IPS-NIHi7 (cell line): Measurements from ENCODE around the gene APBA2.

Experiments
- DNase-seq: peaks from one replicate; pipeline ENCODE4 v3.0.0; 2012; ENCODE audit warnings: mixed read lengths; ENCODE audit errors: extremely low spot score

APBA2 gene

DNA sequence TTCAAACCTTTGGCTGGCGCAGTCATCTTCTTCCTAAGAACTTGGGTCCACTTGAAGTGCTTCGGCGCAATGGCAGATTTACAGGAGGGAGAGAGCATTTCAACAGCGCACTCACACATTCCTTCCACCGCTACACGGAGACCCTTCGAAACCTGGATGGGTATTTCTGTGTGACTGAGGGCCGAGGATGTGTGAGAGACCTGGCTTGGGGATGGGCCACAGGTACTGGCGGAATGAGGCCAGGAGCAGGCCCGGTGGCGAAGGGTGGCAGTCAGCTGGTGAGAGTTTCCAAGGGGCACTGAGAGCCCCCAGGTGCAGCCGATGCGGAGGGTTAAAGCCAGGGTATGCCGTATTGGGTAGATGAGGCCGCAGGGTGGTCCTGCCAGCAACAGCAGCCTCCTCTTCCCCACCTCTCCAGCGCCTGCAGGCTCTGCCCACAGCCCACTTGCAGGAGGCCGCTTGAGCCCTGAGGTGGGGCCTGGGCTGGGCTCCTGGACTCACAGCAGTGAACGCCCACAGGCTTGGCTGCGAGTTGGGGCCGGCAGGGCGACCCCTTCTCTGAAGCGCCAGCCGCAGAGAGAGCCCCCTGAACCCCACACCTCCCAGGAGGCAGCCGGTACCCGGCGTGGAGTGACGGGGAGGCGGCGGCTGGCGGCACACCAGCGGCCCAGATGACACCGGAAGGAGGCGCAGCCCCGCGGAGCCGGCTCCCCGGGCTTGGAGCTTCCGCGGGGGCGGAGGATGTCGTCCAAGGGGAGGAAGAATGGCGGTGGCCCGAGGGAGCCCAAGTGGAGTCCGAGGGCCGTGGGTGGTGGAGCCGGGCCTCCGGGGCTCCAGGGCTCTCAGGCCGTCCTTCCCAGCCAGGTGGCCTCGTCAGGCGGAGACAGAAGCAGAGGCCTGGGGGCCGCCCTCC lies 217.4 kb downstream of the APBA2 start:
- peak; percentile 59 for DNase-seq

DNA sequence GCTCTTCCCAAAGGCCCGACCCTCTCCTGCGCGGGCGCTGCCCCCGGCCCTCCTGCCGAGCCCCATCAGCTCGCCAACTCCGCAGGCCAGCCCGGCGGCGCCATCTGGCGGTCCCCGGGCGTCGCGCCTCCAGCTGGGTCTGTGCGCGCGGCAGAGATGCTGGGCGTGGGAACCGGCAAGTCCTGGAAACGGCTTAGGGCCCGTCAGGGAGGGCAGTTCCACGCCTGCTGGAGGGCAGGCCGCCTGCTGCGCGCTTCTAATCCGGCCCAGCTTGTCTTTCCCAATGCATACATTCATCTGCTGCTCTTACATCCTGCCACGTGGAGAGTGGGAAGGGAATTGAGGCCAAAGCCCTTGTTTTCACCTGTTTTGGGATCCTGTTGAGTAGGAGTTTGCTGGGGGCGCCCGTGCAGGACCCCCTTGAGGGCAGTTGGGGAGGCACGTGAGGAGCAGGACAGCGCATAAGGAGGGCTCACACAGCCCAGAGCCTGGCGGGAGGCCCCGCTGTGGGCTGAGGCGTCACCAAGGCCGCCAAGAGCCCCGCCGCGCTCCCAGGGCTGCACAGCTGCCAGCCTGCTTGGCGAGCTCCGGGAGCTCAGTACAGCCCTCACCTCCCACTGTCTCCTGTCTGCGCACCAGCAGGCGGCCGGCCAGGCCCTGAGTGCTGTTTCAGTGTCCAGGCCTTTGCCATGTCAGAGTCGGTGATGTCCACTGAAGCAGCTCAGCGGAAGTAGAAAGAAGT lies 218.2 kb downstream of the APBA2 start:
- DNase-seq, result peak; percentile 90

DNA sequence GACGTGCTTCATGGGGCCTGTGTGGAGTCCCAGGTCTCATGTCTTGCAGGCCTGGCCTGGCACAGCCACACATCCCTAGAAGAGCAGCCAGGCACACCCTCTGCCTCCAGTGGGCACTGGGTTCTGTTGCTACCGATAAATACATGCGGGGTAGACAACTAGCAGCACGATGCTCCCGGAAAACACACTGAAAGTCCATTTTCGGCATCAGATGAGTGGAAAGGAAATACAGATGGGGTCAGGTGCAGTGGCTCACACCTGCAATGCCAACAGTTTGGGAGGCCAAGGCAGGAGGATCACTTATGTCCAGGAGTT lies 218.7 kb downstream of the APBA2 start:
- DNase-seq, result no peak

DNA sequence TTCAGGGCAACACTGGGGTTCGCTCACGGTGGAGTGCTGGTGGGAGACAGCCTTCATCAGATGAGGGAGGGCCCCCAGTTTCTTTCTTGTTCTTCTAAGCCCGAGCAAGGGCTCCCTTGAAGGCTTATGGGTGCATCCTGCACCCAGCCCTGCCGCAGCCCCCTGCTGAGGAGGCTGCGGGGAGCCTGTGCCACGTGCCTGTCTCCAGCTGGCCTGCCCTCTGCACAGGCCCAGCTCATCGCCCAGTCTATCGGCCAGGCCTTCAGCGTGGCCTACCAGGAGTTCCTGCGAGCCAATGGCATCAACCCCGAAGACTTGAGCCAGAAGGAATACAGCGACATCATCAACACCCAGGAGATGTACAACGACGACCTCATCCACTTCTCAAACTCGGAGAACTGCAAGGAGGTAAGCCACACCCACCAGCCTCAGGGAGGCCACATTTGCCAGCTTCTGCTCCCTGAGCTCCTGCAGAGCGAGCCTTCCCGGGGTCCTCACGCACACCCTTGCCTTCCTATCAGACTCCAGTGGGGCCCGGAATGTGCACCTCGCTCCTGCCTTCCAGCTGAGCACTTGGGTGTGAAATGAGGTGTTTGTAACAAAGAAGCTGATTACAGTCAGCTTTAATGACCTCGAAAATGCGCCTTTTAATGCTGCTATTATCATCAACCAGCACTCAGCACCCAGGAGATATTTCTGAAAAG lies 219.5 kb downstream of the APBA2 start:
- DNase-seq, result no peak

DNA sequence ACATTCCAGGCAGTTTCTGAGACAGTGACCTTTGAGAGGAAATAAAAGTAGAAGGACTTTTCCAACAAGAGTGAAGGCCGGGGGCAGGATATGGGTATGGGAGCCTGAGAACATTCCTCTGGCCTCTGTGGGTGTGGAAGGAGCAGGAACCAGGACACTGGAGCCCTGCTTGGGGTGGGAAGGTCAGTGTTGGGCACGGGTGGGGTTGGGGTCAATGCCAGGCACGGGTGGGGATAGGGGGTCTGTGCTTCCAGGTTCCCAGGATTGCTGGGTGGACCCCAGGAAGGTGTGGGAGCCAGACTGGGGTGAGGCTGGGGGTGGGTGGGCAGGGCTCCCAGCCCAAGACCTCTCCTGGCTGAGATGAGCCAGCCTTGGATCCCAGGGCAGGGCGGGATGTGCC lies 220.3 kb downstream of the APBA2 start:
- DNase-seq, result no peak

DNA sequence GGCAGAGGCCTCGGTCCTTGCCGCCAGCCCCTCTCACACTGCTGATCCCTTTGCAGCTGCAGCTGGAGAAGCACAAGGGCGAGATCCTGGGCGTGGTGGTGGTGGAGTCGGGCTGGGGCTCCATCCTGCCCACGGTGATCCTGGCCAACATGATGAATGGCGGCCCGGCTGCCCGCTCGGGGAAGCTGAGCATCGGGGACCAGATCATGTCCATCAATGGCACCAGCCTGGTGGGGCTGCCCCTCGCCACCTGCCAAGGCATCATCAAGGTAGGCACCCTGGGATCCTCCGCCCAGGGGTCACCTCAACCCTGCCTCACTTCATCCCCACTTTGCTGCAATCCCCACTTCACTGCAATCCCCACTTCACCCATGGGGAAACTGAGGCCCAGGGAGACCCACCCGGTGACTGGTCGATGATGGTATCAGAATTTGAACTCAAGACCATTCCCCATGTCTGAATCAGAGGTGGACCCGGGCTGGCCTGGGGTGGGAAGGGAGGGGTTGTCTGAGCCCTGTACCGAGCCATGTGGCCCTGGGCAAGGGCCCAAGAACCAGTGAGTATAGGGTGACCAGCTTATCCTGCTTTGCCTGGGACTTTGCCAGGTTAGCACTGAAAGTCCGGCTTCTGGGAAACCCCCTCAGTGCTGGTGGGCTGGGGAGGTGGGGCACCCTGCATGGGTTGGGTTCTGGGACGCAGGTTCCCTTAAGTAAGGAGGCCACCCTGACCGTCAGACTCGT lies 220.9 kb downstream of the APBA2 start:
- DNase-seq, result no peak

DNA sequence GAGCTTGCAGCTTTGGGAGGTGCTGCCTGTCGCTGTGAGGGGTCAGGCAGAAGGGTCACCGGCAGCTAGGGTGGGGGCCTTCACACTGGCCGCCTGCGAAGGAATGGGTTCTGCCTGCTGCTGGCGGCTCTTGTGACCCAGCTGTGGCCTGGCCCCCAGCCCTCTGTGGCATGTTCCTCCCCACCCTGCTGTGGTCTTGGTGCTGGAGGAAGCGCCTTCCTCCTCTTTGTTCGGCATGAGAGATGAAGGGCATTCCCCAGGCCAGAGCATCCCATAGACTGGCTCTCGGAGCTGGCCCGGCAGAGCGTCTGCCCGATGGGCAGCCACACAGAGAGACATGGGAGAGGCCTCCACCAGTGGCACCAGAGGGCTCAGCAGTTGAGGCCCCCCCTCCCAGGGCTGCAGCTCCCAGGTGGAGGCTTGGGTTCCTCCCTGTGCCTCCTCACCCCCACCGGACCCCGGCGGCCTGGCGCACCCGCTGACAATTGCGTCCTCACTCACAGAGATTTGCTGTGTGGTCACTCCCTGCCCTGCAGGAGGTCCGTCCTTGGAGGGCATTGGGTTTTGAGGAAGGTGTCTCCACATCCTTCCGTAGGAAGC lies 221.6 kb downstream of the APBA2 start:
- no peak for DNase-seq

DNA sequence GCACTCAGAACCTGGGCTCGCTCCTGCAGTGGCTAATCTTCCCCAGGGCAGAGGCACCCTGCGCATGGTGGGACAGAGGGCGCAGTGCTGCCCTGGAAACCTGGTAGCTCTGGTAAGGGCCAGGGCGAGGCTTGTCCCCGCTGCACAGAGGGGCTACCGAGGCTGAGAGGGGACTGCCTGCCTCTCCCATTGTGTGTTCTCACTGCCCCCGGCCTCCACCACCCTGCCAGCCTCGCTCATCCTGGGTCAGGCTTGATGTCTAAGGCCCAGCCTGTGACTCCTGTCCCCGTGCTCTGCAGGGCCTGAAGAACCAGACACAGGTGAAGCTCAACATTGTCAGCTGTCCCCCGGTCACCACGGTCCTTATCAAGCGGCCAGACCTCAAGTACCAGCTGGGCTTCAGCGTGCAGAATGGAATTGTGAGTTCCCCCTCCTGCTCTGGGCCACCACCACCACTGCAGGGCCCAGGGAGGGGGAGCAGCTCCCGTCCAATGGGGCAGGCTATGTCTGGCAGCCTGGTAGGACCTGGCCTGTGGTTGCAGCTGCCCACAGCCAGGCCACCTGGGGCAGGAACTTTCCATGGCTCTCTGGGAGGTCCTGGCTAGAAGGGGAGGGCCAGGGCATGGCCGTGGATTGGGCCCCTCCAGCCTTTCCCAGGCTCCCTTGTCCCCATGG lies 222.3 kb downstream of the APBA2 start:
- no peak for DNase-seq

DNA sequence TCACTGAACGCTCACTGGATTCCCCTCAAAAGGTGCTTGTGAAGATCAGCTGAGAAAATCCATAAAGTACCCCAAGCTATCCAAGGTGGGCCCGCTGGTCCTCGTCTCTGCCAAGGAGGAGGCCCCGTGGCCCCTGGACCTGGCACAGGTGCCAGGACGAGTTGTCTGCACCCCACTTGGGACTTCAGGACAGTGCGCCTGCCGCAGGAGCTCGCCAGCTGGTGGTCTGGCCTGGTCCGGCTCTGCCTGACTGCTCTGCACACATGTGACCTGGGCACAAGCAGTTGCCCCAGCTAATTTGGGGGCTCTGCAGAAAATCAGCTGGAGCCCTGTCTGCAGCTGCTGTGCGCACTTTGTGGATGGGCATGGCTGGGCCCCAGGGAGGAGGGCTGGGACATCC lies 224.0 kb downstream of the APBA2 start:
- no peak for DNase-seq

DNA sequence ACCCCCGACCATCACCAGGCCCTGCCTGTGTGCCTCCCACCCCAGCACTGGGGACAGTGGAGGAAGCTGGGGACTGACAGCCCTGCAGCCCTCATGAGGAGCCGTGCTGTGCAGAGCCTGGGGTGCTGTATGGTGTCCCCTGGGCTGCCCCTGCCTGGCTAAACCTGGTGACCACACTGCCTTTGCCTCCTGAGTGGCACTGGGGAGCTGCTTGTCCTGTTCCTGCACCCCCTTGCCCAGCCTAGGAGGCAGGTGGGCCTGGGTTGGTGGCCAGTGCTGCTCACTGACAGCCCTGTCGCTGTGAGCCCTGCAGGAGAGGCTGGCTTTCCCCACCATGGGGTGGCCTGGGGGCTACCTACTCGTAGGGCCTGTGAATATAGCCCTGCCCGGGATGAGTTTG lies 224.4 kb downstream of the APBA2 start:
- DNase-seq, result no peak

DNA sequence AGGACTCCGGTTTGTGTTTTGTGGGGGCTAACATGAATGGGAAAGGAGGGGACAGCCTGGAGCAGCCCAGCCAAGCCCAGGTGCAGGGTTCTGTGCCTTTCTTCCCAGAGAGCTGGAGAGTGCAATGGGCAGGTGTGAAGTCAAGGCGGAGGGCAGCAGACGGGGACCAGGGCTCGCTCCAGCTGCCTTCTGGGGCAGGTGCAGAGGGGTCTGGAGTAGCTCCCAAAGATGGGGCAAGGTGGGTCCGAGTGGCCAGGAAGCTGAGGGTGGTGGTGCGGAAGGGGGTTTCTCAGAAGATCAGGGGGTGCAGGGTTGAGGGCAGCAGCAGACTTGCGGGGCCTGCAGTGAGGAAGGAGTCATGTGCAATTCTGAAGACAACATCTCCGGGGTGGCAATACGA lies 225.0 kb downstream of the APBA2 start:
- DNase-seq, result no peak

DNA sequence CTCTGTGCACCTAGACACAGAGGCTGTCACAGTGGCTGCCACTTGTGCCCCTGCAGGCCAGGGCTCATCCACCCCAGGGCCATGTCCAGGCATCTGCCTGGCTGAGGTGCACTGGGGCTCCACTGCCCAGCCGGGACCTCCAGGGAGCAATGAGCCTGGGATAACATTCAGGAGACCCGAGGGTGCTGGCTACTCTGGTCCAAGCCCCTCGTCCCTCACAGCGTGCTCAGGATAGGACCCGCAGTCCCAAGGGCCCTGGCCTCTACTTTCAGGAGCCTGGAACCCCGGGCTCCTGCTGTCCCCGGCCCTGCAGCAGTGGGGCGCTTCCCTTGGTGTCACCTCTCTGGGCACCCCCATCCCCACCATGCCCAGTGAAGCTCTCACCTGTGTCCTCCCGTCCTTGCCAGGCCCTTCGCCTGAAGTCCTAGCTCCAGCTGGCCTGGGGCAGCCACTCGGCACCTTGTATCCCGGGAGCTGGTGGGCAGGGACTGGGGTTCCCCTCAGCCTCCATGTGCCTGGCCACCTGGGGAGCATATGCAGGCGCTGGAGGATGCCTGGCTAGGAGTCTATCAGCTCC lies 226.0 kb downstream of the APBA2 start:
- DNase-seq, result no peak

DNA sequence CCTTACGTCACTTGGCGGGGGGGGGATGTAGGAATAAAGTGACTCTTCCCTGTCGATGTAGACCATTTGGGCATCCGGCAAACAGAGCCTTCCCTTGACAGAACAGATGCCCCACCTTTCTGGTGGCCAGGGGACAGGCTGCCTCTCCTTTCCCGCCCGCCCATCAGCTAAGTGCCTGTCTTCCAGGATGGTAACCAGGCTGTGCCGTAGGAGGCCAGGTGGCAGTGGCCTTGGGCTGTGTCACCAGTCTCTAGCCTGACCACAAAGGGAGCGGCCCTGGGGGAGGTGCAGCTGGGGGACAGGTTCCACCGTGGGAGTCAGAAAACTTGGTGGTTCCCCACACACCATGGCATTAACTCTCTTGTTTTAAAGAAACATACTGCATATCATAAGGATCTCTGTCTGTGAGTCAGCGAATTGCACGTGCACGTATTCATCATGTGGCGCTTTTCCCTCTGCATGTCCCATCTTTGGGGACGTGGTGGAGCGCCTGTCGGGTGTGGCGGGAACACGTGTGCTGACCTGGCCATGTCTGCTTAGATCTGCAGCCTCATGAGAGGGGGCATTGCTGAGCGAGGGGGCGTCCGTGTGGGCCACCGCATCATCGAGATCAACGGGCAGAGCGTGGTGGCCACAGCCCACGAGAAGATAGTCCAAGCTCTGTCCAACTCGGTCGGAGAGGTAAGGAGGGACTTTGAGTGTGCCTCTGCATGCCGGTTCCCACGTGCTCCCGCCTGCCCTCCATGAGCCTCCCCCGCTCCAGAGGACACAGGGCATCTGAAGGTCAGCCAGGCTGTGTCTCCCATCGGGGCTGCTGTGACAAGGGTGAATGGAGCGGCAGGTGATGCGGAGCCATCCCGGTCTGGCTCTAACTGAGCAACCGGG lies 227.8 kb downstream of the APBA2 start:
- no peak for DNase-seq

DNA sequence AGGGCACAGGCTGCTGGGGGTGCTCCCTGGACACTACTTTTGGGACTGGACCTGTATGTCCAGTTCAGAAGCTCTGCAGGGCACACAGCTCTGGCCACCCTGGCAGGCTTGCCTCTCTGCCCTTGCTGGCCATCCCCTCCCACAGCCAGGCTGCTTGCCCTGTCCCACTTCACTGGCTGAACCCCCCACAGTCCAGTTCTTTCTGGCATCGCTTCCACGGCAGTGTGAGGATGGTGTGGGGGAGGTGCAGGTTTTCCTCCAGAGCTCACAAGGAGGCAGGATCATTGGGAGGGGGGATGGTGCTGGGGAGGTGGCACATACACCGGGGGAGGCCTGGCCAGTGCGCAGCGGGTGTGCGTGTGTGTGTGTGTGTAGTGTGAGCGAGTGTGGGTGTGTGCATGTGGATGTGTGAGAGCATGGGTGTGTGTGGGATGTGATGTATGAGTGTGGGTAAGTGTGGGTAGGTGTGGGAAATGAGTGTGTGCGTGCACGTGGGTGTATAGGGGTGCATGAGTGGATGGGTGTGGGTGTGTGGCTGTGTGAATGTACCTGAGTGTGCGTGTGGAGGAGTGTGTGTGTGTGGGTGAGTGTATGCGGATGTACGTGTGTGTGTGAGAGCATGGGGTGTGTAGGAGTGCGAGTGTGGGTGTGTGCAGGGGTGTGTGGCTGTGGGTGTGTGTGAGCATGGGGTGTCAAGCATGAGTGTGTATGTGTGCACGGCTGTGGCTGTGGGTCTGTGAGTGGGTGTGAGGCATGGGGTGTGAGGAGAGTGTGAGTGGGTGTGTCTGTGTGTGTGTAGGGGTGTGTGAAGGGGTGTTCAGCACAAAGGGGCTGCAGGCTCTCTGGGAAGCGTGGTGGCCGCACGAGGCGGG lies 228.7 kb downstream of the APBA2 start:
- DNase-seq, result no peak

DNA sequence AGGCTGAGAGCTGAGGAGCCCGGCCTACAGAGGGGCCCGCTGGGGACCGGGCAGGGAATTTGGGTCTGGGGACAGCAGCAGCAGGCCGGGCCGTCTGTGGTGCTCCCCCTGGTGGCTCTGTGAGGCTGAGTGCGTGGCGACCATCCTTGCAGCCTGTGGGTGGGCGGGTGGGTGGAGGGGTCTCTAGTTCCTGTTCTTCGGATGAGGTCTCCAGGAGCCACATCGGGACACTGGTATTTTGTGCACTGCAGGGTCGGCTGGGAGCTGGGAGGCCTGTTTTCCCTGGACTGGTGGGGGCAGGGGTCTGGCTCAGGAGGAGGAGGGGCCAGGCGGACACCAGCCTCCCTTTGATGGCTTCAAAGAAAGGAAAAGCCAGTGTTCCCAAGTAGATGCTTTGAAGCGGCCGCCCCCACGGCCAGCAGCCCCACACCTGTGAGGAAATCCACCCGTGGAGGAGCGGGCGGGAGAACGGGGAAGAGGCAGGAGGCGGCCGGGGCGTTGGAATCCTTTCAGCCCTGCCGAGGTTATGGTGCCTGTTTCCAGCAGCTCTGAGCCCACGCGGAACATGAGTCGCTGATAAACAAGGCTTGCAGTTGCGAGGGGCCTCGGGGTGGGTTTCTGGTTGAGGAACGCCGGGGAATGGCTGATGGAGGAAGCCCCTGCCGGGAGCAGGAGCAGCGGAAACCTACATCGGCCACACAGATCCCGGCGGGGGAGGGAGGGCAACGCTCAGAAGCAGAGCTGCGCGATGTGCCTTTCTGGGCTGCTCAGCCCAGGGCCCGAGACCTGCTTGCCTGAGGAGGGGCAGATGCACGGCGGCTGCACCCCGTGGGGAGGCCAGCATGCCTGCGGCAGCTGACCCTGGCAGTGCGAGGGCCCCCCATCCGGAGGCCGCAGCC lies 229.6 kb downstream of the APBA2 start:
- DNase-seq, result peak; percentile 83

DNA sequence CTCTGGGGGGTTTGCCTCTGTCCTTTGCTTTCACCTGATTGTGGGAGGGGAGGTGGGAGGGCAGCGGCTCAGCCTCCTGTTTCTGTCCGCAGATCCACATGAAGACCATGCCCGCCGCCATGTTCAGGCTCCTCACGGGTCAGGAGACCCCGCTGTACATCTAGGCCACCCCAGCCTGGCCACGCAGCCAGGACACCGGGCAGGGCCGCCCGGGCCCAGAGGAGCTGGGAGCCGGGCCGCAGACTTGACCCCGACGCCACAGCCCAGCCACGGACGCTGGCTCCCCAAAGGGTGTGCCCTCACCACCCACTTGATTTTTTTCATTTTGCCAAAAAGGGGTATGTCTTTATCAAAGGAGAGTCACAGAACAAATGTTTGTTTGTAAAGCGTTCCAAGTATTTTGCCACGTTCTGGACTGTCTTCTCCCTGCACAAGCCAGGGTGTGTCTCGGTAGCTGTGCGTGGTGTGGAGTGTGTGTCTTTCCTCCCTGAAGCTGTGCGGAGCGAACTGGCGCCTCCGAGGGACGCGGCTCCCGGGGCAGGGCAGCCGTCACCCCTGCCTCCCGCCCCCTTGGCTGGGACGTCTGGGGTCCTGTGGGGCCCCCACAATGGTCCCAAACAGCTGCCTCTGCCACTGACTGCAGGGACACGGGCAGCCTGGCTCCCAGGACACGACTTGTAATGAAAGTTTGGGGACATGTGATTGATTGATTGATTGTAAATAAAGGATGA lies 231.4 kb downstream of the APBA2 start:
- no peak for DNase-seq

DNA sequence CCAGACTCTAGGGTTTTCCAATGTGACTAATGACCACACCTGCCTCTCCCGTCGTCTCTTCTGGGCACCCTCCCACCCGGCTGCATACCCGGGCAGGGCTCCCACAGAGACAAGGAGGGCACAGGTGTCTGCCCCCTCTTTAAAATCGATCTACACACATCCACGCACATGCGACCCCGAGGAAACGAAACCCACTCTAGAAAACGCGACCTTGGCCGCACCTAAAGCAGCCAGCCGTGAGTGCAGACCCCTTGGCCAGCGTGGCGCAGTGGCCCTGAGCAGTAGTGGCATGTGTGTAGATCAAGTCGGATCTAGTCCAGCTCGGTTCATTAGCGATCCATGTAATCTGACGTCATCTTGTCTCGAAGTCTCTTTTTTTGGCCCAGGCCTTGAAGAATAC lies 232.0 kb downstream of the APBA2 start:
- DNase-seq, result no peak
